Globus pallidus (tissue), 1 donor: Measurements from ENCODE around the gene ATP5F1E.
A peak's percentile ranks its signal among the peaks of the same experiment; 100 is the strongest.
"Not testable (repeated sequence)": the region's sequence is repeated elsewhere in the genome, so short reads cannot be mapped to it uniquely, and the experiment has no call there.

ENCODE experiments used
- DNase-seq: peaks from one replicate; pipeline ENCODE4 v3.0.0-alpha.2; 2015; ENCODE audit warnings: low spot score

The ATP5F1E gene

DNA sequence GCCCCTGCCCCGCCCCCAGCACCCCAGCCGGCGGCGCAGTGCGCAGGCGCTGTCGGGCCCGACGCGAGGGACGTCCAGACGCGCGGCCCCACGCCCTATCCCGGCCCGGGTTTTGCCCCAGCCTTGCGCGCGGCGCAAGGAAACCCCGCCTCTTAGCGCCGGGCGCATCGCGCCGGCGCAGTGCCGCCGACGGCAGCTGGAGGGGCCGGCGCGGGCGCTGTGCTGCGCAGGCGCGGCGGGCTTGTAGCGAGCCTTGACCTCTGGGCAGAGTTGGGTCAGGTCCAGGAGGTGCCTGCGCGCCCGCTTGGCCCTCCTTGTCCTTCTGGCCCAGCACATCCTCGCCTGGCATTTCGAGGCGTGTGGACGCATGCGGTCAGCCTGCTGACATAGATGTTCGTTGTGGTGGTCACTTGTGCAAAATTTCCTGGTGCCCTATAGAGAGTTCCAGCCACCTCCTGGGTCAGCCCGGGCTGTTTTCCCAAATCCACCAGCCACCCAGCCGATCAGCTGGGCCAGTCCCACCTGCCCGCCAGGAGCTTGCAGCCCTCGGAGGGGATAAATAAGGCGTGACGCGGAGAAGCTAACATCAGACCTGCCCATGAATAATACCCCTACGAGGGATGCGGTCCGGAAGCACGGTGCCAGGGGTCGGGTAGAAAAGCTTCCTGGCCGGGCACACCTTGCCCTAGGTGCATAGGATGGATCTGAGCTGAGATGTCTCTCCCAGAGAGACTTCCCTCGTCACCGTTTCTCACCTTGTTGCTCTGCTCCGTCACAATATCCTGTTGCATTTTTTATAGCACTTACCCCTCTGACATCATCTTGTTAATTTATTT lies 10.9 kb upstream of the ATP5F1E start:
- DNase-seq, result peak; percentile 93

DNA sequence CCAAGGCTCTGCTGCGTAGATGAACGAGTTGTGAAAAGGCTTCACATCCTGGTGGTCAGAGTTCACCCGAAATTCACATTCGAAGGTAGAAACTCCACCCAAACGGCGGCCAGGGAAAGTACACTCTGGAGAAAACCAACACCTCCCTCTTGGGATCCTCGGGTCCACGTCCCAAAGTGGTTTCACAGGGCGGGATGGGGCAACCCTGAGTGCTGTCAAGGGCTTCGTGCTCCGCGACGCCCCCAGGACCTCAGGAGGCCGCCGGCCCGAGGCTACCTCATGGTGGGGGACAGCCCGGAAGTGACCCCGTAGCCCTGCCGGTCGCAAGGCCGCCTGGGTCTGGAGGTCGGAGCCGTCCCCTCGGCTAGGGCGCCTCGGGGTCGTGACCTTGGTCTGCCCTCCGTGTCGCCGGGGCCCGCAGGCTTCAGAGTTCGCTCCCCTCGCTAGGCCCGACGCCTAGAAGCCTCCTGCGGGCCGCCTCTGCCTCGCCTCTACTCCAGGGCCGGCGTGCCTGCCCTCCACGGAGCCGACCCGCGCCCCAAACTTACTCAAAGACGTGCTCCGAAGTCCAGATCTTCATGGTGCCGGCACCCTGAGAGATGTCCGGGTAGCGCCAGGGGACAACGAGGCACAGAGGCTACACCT lies 10.1 kb upstream of the ATP5F1E start, which contains the start of gene PRELID3B:
Gene PRELID3B, minus strand, starts transcription at position 636 of the 645 bp plus-strand sequence. Its CDS starts 56 bp downstream, at position 580.
- no peak for DNase-seq

DNA sequence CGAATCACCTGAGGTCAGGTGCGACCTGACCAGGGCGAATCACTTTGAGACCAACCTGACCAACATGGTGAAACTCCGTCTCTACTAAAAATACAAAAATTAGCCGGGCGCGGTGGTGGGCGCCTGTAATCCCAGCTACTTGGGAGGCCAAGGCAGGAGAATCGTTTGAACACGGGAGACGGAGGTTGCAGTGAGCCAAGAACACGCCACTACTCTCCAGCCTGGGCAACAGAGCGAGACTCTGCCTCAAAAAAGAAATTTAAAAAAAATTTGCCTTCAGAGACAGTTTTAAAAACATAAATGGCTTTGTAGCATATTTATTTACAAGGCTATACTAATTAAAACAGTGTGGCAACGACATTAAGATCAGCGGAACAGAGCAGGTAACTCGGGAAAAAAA lies 9.4 kb upstream of the ATP5F1E start:
- not testable (repeated sequence) for DNase-seq

DNA sequence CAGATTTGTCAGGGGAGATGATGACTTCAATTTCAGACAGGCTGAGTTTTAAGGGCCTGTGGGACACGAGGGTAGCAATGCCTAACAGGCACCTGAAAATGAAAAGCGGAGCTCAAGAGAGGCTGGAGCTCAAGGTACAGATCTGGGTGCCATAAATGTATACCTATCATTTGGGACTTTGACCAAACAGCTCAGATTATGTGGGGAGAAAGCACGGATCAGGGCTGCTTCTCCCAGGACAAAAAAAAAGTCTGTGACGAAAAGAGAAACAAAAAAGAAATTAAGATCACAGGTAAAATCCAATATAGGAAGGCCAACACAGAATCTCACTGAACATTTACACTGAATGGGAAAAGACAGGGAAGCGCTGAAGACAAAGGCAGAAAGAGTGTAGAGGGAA lies 8.5 kb upstream of the ATP5F1E start:
- DNase-seq, result no peak

DNA sequence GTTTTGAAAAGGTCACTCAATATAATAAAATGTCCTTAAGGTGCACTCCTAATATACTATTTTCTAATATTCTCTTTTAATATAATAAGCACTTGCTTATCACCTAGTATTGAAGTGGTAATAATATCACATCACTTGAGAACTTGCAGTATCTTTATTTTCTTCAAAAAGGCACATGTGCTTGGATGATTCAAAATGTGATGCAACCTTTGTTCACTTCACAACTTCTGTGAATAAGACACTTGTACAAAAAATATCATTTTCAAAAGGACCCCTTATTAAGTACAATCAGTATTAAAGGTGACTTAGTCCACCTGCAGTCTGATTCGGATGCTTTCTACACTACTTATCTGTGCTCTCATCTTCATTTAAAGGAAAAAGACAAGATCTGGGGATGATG lies 7.1 kb upstream of the ATP5F1E start:
- no peak for DNase-seq

DNA sequence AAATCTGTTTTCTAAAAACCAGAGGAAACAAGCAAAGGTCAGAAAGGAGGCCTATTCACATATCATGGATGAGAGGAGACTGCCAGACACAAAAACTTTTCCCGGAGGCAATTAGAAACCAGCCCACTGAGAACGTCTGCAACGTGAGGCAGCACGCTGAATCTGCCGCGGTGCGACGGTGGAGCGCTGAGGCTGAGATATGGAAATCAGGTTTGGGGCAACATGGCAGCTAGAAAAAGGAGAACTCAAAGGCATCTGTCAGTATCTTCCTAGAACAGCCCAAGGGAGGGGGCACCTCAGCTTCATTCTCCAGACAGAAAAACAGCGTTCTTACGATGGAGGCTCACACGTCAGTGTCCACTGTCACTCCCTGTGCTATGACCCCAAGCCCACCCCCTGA lies 5.3 kb upstream of the ATP5F1E start:
- no peak for DNase-seq

DNA sequence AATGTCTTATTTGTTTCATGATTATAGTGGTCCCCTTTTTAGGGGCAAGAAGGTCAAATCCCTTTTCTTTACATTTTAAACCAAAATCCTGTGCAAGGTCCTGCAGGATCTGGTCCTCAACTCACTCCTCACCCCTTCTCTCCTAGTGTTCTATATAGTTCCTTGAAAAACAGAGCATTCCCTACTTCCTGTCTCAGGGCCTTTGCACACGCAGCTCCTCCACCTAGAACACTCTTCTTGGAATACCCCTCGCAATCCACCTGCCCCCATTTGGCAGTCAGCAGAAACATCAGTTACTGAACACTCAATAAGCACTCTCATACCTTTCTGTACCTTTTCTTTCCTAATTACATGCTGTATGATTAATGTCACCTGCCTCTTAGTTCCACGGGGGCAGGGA lies 3.2 kb upstream of the ATP5F1E start:
- DNase-seq, result no peak

DNA sequence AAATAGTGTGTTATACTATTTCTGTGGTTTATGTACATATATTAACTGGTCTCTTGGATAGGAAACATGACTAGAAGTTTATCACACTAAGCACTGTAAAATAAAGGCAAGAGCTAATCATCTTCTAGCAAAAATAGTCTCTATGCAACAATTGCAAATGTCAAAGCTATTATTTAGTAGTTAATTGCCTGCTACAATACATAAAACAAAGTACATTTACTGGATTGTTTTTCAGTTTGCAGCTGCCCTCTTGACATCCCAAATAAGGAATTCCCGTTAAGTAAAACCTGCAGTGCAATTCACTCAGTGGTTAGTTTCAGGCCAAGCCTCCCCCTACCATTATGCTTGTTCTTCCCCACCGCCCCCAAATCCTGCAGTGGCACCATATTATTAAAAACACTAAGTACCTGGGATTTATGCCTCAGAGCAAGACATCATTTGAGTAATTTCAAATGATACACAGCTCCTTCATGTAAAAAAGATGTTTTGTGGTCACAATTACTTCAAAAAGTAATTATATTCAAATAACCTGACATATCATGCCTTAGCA lies 1.6 kb upstream of the ATP5F1E start:
- no peak for DNase-seq

DNA sequence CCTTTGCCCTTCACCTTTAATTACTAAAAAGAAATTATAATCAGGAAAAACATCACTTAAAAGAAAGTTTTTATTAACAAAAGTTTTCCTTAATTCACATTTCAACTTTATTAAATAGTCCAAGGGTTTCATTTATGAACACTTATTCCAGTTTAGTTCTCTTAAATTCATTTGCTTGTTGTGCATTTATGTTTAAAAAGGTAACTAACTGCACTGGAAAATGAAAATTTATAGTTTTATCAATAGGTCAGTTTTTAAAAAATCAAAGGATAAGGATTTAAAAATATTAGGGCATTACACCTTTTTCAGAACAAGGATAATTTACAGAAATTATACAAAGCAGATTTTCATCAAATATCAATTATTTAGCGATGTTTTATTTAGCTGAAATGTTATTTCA lies 958 bp upstream of the ATP5F1E start:
- DNase-seq, result no peak

DNA sequence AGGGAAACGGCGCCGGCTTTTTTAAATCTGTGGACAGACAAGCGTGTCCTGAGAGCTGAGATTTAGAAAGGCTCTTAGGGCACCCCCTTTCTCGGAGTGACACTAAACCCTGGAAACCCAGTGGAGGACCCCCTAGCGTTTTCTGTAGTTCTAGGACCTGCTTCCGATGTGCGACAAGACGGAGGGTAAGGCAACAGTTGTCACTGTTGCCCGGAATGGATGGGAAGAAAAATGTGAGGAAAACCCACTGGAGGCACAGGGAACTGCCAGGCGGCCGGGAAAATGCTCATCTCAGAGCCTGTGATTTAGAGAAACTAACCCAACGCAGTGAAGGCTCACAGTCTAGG lies 551 bp upstream of the ATP5F1E start:
- DNase-seq, result no peak

DNA sequence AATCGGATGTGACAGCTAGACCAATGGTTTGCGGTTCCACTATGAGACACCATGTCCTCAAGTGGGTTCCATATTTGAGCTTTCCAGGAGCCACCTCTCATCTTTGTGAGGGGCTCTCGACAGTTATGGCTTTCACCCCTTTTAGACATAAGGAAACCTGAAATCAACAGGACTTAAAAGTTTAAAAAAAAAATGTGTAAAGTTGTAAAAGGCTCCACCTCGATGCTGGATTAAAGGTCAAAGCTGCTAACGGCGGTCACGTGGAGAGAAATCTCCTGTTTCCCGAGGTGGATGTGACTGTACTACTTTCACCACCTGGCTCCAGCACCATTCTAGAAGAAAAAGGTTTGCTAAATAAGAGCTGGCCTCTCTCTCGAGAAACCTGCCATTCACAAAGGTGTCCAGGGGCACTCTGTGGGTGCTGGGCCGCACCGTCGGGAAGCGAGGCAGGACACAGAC lies 542 bp downstream of the ATP5F1E start:
- DNase-seq, result no peak

DNA sequence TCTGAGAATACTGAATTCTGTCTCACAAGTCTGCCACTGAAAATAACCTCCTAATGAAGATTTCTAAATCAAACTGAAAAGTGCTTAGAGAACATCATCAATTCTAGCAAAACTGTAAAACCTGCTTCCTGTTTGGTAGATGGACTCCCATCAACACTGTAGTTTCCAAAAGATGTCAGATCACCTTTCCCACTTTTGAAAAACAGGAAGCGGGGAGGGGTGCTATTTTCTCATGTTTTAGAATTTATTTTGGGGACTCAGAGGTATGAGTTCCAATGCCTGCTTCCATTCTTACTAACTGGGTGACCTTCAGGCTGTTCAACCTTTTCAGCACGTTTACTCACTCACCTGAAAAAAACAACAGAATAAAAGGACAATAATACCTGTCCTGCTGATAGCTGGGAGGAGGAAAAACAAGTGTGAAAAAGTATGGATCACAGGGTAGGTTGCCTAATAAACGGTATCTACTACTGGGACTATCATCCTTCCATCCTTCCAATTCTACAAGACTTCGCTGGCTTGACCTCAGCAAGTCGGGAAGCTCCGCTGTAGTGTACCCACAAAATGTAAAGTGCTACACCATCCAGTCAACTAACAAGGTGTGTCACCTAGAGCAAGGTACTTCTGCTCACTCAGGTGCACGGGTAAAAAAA lies 1.1 kb downstream of the ATP5F1E start:
- no peak for DNase-seq

DNA sequence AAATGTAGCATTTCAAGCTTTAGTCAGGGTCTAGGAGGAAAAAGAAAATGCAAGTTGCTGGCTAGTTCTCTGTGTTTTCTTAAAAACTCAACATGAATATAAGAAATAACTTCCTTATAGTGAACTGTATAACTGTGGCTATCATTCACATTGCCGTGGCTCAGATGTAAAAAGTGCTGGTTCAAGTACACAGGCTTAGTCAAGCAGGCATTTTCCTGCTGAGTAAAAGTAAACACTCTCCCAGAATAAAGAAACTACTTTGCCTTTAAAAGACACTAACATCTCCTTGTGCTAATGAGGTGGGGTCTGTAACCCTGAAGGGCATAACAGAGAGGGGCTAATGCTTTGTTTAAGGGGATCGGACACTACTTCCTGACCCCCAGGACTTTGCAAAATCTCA lies 3.3 kb downstream of the ATP5F1E start:
- no peak for DNase-seq

DNA sequence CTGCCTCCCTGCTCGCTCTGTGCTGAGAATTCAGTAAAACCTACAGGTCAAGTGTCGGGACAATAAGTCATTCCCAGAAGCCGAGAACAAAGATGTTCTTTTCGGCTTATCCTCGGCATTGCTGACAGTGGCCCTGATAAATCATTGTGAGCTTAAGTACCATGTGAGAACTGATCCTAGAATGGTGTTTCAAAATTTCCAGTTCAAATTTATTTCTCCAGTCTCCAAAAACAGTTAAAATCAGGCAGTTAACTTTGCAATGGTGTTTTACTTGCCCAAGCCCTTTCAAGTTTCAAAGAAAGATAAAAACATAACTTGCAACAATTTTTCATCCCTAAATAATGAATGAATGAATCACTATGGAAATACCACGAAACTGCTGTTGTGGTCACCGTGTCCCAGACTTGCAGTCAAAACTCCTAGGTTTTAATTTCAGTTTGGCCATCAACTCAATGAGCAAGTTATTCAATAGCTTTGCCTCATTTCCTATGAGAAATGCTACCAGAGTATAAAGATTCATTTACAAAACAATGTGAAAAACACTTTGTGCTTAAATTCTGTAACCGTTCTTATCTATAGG lies 4.3 kb downstream of the ATP5F1E start:
- DNase-seq, result no peak

DNA sequence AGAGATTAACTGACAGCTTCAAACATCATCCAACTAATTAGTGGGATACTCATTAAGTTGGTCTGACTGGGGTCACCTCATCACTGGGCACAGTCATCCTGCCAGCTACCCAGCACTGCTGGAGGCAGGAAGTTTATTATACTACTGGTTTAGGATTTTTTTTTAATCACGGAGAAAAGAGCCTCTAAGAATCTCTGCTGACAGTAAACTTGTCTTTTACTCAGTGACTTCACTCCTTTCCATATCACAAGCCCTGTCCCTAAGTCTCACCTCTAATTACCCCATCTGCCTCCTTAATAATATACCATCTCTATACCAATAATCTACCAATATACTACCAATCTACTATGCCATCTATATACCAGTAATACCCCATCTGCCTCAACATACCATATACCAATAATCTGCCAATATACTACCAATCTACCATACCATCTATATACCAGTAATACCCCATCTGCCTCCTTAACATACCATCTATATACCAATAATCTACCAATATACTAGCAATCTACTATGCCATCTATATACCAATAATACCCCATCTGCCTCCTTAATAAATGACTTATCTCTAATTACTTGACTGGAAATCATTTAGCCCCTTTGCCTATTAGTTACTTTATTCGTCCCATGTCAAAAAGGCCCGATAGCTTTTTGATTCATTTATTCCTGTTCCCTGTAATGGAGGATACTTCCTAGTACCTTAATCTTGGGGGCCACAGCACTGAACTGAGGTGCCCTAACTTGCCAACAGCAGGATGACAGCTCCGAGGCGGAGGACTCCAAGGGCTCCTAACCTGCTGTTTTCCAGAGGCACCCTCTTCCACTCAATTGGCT lies 5.0 kb downstream of the ATP5F1E start:
- DNase-seq, result no peak

DNA sequence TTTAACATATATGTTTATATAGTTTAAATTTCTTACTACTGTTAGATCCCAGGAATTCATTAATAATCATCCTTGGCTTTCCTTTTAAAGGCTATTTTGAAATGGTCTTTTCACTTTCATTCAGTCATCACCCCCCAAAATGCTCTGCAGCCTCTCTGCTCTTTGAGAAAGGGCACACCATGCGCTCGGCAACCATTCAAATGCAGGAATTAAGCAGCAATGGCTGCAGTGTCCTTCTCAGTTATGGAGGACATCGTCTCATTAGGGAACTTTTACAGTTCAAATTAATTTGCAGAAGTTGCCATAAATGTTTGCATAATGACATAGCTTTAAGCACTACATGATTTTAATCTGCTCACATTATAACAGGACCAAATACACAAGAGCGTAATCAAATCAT lies 6.6 kb downstream of the ATP5F1E start:
- no peak for DNase-seq

DNA sequence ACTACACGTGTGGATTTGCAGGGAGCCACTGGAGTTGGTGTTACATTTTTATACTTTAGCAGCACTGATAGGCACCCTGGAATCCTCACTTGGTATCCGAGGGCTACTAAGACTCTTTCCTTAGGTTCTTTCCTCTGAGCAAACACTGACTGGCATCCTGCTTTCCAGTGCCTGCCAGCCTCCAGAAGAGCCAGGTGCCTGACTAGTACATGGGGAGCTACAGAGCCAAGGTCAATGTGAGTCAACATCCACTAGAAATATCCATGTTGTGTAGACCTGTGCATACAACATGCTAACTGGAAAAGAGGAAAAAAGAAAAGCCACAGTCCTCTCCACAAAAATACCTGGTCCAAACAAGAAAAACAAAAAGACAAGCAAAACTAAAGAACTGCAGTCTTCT lies 7.0 kb downstream of the ATP5F1E start:
- no peak for DNase-seq

DNA sequence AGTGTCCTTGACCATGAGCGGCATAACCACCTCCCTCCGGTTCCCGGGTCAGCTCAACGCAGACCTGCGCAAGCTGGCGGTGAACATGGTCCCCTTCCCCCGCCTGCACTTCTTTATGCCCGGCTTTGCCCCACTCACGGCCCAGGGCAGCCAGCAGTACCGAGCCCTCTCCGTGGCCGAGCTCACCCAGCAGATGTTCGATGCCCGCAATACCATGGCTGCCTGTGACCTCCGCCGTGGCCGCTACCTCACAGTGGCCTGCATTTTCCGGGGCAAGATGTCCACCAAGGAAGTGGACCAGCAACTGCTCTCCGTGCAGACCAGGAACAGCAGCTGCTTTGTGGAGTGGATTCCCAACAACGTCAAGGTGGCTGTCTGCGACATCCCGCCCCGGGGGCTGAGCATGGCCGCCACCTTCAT lies 8.0 kb downstream of the ATP5F1E start:
- no peak for DNase-seq

DNA sequence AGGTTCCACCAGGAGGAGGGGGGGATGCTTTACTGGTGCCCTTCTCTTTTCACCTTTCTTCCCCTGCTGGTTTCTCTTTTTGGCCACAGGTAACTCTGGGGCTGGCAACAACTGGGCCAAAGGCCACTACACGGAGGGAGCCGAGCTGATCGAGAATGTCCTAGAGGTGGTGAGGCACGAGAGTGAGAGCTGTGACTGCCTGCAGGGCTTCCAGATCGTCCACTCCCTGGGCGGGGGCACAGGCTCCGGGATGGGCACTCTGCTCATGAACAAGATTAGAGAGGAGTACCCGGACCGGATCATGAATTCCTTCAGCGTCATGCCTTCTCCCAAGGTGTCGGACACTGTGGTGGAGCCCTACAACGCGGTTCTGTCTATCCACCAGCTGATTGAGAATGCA lies 8.5 kb downstream of the ATP5F1E start:
- DNase-seq, result no peak

DNA sequence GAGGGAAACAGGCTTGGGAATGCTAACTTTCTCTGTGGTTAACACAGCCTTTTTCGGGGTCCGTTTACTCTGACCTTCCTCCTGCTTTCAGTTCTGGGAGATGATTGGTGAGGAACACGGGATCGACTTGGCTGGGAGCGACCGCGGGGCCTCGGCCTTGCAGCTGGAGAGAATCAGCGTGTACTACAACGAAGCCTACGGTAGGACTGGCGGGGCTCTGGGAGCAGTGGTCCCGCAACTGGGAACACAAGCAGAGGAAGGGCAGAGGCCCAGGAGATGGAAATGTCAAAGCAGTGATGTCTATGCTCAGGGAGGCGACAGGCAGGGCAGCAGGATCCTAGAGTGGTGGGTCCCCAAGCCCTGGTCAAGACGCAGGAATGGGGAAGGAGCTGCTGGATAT lies 9.4 kb downstream of the ATP5F1E start:
- no peak for DNase-seq

DNA sequence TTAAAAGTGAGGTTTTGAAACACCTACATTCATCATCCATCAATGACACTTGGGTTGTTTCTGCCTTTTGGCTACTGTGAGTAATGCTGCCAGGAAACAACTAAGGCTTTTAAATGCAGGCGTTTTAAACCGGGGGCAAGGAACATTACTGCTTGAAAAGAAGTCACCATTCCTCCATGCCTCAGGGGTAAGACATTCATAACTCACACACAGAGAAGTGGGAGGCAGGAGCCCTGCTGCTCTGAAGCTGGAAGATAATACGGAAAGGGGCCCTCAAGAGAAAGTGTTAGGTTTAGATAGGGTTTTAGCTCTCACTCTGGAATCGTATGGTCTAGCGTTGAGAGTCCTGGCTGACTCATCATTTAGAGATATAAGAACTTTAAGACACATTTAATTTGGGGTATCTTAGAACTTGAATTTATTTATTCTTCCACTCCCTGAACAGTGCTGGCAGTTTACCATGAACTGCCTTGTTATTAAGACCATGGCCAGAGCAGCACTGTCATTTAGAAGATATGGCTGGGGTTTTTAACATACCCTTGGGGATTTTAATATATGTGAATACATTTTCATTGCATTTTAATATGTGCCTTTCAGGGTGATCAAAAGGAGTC lies 11.1 kb downstream of the ATP5F1E start:
- DNase-seq, result no peak
